Transverse colon (tissue), 3 donors: Measurements from ENCODE around the gene TBC1D20.

Experiments
- CTCF ChIP-seq, 5 experiments: fragments of 200-600 bp in 3 of 5; fragments of 450-650 bp in 2 of 5; sonication (generic) in 3 of 5; IDR thresholded peaks; 1 replicate in 2 of 5; 2 replicates in 3 of 5; pipeline ENCODE4 v1.5.1; 2016 to 2017; ENCODE audit warnings: antibody characterized with exemption in 5 of 5, inconsistent platforms in 3 of 5, mild to moderate bottlenecking in 2 of 5, moderate library complexity in 1 of 5
- POLR2A ChIP-seq: fragments of 450-650 bp; IDR thresholded peaks from one replicate; pipeline ENCODE4 v1.6.1; 2016; ENCODE audit warnings: antibody characterized with exemption, mild to moderate bottlenecking, moderate library complexity

GRCh38 chr20:437787-438486 is 24.4 kb downstream of the TBC1D20 start:
- TF ChIP-seq POLR2A: no peak
- no peak for TF ChIP-seq CTCF (IDR thresholded peaks at IDR 0.05)
